GM12878 (cell line): Measurements from ENCODE around the gene CARM1. TPM values are rescaled to one million over a fixed set of nuclear protein-coding genes. Genes with fewer than 3 reads are reported as not detected.

Experiments used
- ATAC-seq: fragments of 200-7000 bp; cut with Tn5 transposase; 3 replicates; pipeline ENCODE4 v1.9.1; 2020; ENCODE audit warnings: mild to moderate bottlenecking, moderate library complexity
- BruUV-seq: library from RNA; stranded (reverse); fragments of 400-500 nt; replicated peaks from 2 replicates; lab custom pipeline; 2021; lab: Mats Ljungman, UMichigan
- CTCF ChIA-PET: fragments of 300-600 bp; sonication (Branson Sonifier 250); formaldehyde crosslinking; extraction: SDS; loops from one replicate; lab custom pipeline; 2021; ENCODE audit warnings: inconsistent platforms; lab: Yijun Ruan, JAX
- POLR2A ChIA-PET: fragments of 350-600 bp; formaldehyde crosslinking; extraction: SDS; loops from one replicate; lab custom pipeline; 2021; ENCODE audit warnings: inconsistent platforms; lab: Charles Lee
- RAD21 ChIA-PET: fragments of 300-600 bp; sonication (Branson Sonifier 250); formaldehyde crosslinking; loops from one replicate; lab custom pipeline; 2023; ENCODE audit warnings: antibody characterized with exemption; ENCODE audit not compliant: unreplicated experiment; lab: Charles Lee
- SMC1A ChIA-PET: fragments of 300-600 bp; sonication (Branson Sonifier 250); formaldehyde crosslinking; loops from one replicate; lab custom pipeline; 2023; ENCODE audit not compliant: unreplicated experiment, uncharacterized antibody; lab: Charles Lee
- DNase-seq: peaks from one replicate; pipeline ENCODE4 v3.0.0-alpha.2; 2011; ENCODE audit warnings: low read depth, low spot score
- FAIRE-seq: peaks from 3 replicates; lab custom pipeline; 2011; peaks lifted over from hg19 to GRCh38; lab: Jason Lieb, UNC
- H2AFZ ChIP-seq: 2 replicates; pipeline ENCODE4 v1.6.0; 2011; ENCODE audit warnings: low read depth, low read length, control low read depth; ENCODE audit not compliant: control insufficient read depth
- H3K27ac ChIP-seq: 2 replicates; pipeline ENCODE4 v1.5.1; 2011; ENCODE audit warnings: control low read depth; ENCODE audit not compliant: control insufficient read depth, insufficient read depth
- H3K27me3 ChIP-seq, 2 experiments: replicated peaks in 1 of 2; 2 replicates each; pipeline versions ENCODE4 v1.6.0 to v1.6.1; 2011; ENCODE audit warnings: low read length in 1 of 2; ENCODE audit not compliant: control insufficient read depth in 2 of 2, insufficient read depth in 2 of 2
- H3K36me3 ChIP-seq, 2 experiments: 2 replicates each; pipeline ENCODE4 v1.5.1; 2011; ENCODE audit warnings: low read length in 1 of 2; ENCODE audit not compliant: control insufficient read depth in 2 of 2, insufficient read depth in 2 of 2
- H3K4me1 ChIP-seq: 2 replicates; pipeline ENCODE4 v1.6.1; 2011; ENCODE audit warnings: mild to moderate bottlenecking, low read length, moderate library complexity, mixed read lengths; ENCODE audit not compliant: control insufficient read depth, insufficient read depth
- H3K4me2 ChIP-seq: 2 replicates; pipeline ENCODE4 v1.6.0; 2011; ENCODE audit warnings: control low read depth; ENCODE audit not compliant: control insufficient read depth, insufficient read depth
- H3K4me3 ChIP-seq: fragments of 200-600 bp; sonication (generic); 2 replicates; pipeline ENCODE4 v1.5.1; 2016
- H3K79me2 ChIP-seq: 2 replicates; pipeline ENCODE4 v1.6.0; 2011; ENCODE audit warnings: low read length; ENCODE audit not compliant: control insufficient read depth, insufficient read depth
- H3K9ac ChIP-seq: 2 replicates; pipeline ENCODE4 v1.8.0; 2011; ENCODE audit warnings: low read length, control low read depth, mixed read lengths; ENCODE audit not compliant: control insufficient read depth, insufficient read depth
- H3K9me3 ChIP-seq: replicated peaks from 3 replicates; pipeline ENCODE4 v1.5.1; 2011; ENCODE audit warnings: mild to moderate bottlenecking, low read length; ENCODE audit not compliant: control insufficient read depth, insufficient read depth
- H4K20me1 ChIP-seq: 2 replicates; pipeline ENCODE4 v1.6.0; 2011; ENCODE audit not compliant: control insufficient read depth, insufficient read depth
- CREM ChIP-seq: IDR thresholded peaks from 2 replicates; pipeline ENCODE4 v1.6.1; 2014; ENCODE audit warnings: antibody characterized with exemption, low read depth
- JUND ChIP-seq: IDR thresholded peaks from 2 replicates; pipeline ENCODE4 v1.6.1; 2012; ENCODE audit warnings: low read depth, mild to moderate bottlenecking, low read length, improper control_type of control experiment, moderate library complexity
- MYC ChIP-seq: IDR thresholded peaks from 2 replicates; pipeline ENCODE4 v1.6.1; 2011; ENCODE audit warnings: mild to moderate bottlenecking, low read length, moderate library complexity, inconsistent platforms; ENCODE audit not compliant: insufficient read depth, insufficient replicate concordance, insufficient read length, severe bottlenecking
- NKRF ChIP-seq: fragments of 450-650 bp; conservative IDR thresholded peaks from 2 replicates; pipeline ENCODE4 v1.6.1; 2017; ENCODE audit warnings: mild to moderate bottlenecking, moderate library complexity
- NR2C2 ChIP-seq: IDR thresholded peaks from 2 replicates; pipeline ENCODE4 v1.6.1; 2011; ENCODE audit warnings: borderline replicate concordance, low read depth; ENCODE audit not compliant: control insufficient read depth, insufficient read length
- POLR2A ChIP-seq: IDR thresholded peaks from 2 replicates; pipeline ENCODE4 v1.6.1; 2011; ENCODE audit warnings: low read depth, mild to moderate bottlenecking, low read length
- RFX5 ChIP-seq: IDR thresholded peaks from 2 replicates; pipeline ENCODE4 v1.6.1; 2011; ENCODE audit warnings: low read depth, low read length, improper control_type of control experiment
- TCF7 ChIP-seq: IDR thresholded peaks from 2 replicates; pipeline ENCODE4 v1.6.1; 2014; ENCODE audit warnings: antibody characterized with exemption, borderline replicate concordance
- ZBTB11 ChIP-seq: fragments of 450-650 bp; formaldehyde crosslinking; IDR thresholded peaks from 2 replicates; pipeline ENCODE4 v1.5.0; 2022; ENCODE audit warnings: mild to moderate bottlenecking, missing genetic modification characterization
- WGBS: methylation state at CpG from one replicate; pipeline ENCODE4 v1.1.6; 2016; ENCODE audit warnings: low lambda C conversion rate; ENCODE audit not compliant: insufficient replicate concordance, insufficient coverage; ENCODE audit errors: missing lambda C conversion rate; 5-methylcytosine and 5-hydroxymethylcytosine counted together
- in situ Hi-C: fragments of 300-500 bp; cut with MboI; formaldehyde crosslinking; loops from 9 replicates; pipeline ENCODE4 v1.14.3; 2018; ENCODE audit warnings: mixed read lengths
- intact Hi-C: fragments of 100-400 bp; cut with micrococcal nuclease; formaldehyde crosslinking; loops from one replicate; pipeline ENCODE4 v1.14.2; 2022; ENCODE audit not compliant: unreplicated experiment
- polyA plus RNA-seq, 11 experiments: library from polyadenylated mRNA; depleted of rRNA in 4 of 11; unstranded in 6 of 11; stranded (reverse) in 5 of 11; fragments of >200 nt; fragmentation: Nextera tagmentation in 4 of 11; fragmentation: Illumina TruSeq in 1 of 11; extraction: Ambion mirVana in 4 of 11; extraction: Trizol in 1 of 11; gene quantifications; 1 replicate in 1 of 11; 2 replicates in 10 of 11; pipeline versions ENCODE4 v1.2.1 to v1.2.3, GENCODE V29; 2011 to 2016; ENCODE audit warnings: inconsistent platforms in 2 of 11, missing spikeins in 2 of 11, low read depth in 1 of 11
- total RNA-seq, 4 experiments: library from RNA; depleted of rRNA in 3 of 4; stranded (reverse); fragments of >200 nt in 3 of 4; fragmentation: Illumina TruSeq in 1 of 4; extraction: Trizol in 1 of 4; gene quantifications; 2 replicates each; pipeline versions ENCODE4 v1.2.1 to v1.2.3, GENCODE V29; 2013 to 2021

CARM1 gene
- total and polyA plus RNA-seq, 10 of the 15 experiments (the other 5 are each of a cell fraction or from before 2014, with no cell fraction given): 0.45 to 116 (median 39.7) TPM

GRCh38 chr19:10832939-10833296 is 38.4 kb upstream of the CARM1 start:
- Histone ChIP-seq H3K4me2 (no peak overlapping the region), H4K20me1 (peaks cover 3% of the 10 kb centered on the region; the same call in 1 of the 2 replicates)
- no peak for DNase-seq
- CTCF ChIA-PET: interaction anchor here (1.1 kb wide), 1 partner anchor 82 kb away, joined by 3 read pairs; no protein-coding TSS in a partner anchor
- TF ChIP-seq NR2C2: no peak
- no peak for TF ChIP-seq TCF7
- TF ChIP-seq NKRF: no peak
- TF ChIP-seq POLR2A: peak; percentile 48; the same call in 1 of the 2 replicates
- TF ChIP-seq MYC: no peak
- no peak for TF ChIP-seq CREM
- TF ChIP-seq ZBTB11 (CRISPR knock-in tag): no peak
- no peak for TF ChIP-seq JUND
- TF ChIP-seq RFX5: no peak
- TF ChIP-seq, all 136 proteins: peak for 1
- H3K79me2 ChIP-seq: no peaks in the 10 kb centered on the region; the same call in 1 of the 2 replicates
- FAIRE-seq: no peak
- ChIA-PET RAD21 (no interaction called here), POLR2A (no interaction called here), SMC1A (no interaction called here)
- no peak overlapping the region for H3K27ac ChIP-seq
- intact Hi-C loops: no loop called here
- peaks cover 5% of the 10 kb centered on the region; the same call in 2 of the 3 replicates for H3K9me3 ChIP-seq
- no peak overlapping the region for H3K9ac ChIP-seq
- no peak overlapping the region for H2AFZ ChIP-seq
- peaks cover 4 to 18% of the 10 kb centered on the region in 2 experiments; a peak in 3 of 4 replicates for H3K36me3 ChIP-seq
- in situ Hi-C loops: no loop called here
- H3K4me3 ChIP-seq: no peak overlapping the region
- 97% methylated on average over 20 of the region's 20 CpGs for WGBS
- H3K27me3 ChIP-seq: no peaks in the 10 kb centered on the region
- H3K4me1 ChIP-seq: peaks cover 12% of the 10 kb centered on the region
- BruUV-seq: TSS peak; percentile 54
- ATAC-seq: no peak
